Smooth muscle cell (in vitro differentiated cells): ENCODE measurements around the gene ITGB1. TPM values are rescaled to one million over a fixed set of nuclear protein-coding genes. Genes with fewer than 3 reads are reported as not detected.

ENCODE experiments used
- DNase-seq: peaks from one replicate; lab custom pipeline; 2025; ENCODE audit not compliant: unreplicated experiment; lab: John Stamatoyannopoulos, UW
- H2AFZ ChIP-seq: fragments of 200-600 bp; sonication (generic); 2 replicates; pipeline ENCODE4 v1.6.0; 2016; ENCODE audit warnings: antibody characterized with exemption, low read depth, mild to moderate bottlenecking
- H3F3A ChIP-seq: fragments of 200-600 bp; sonication (generic); 2 replicates; pipeline ENCODE4 v1.6.0; 2017; ENCODE audit warnings: antibody characterized with exemption, low read depth
- H3K27ac ChIP-seq: fragments of 200-600 bp; sonication (generic); 2 replicates; pipeline ENCODE4 v1.5.1; 2016; ENCODE audit warnings: low read depth, mild to moderate bottlenecking
- H3K27me3 ChIP-seq: fragments of 200-600 bp; sonication (generic); 2 replicates; pipeline ENCODE4 v1.6.1; 2016; ENCODE audit warnings: low read depth, mild to moderate bottlenecking
- H3K36me3 ChIP-seq: fragments of 200-600 bp; sonication (generic); 2 replicates; pipeline ENCODE4 v1.5.1; 2016; ENCODE audit warnings: low read depth
- H3K4me1 ChIP-seq: fragments of 200-600 bp; sonication (generic); 2 replicates; pipeline ENCODE4 v1.5.1; 2016; ENCODE audit warnings: low read depth
- H3K4me2 ChIP-seq: fragments of 200-600 bp; sonication (generic); 2 replicates; pipeline ENCODE4 v1.6.0; 2016; ENCODE audit warnings: mild to moderate bottlenecking
- H3K4me3 ChIP-seq: fragments of 200-600 bp; sonication (generic); 2 replicates; pipeline ENCODE4 v1.5.1; 2016; ENCODE audit warnings: mild to moderate bottlenecking
- H3K79me2 ChIP-seq: fragments of 200-600 bp; sonication (generic); 2 replicates; pipeline ENCODE4 v1.6.0; 2016; ENCODE audit warnings: low read depth, mild to moderate bottlenecking
- H3K9ac ChIP-seq: fragments of 200-600 bp; sonication (generic); 2 replicates; pipeline ENCODE4 v1.6.0; 2016; ENCODE audit warnings: low read depth
- H3K9me3 ChIP-seq: fragments of 200-600 bp; sonication (generic); replicated peaks from 2 replicates; pipeline ENCODE4 v1.5.1; 2016; ENCODE audit warnings: low read depth
- H4K20me1 ChIP-seq: fragments of 200-600 bp; sonication (generic); 2 replicates; pipeline ENCODE4 v1.6.0; 2016; ENCODE audit warnings: low read depth
- CTCF ChIP-seq: fragments of 200-600 bp; sonication (generic); IDR thresholded peaks from 2 replicates; pipeline ENCODE4 v1.5.1; 2017; ENCODE audit warnings: borderline replicate concordance, mild to moderate bottlenecking, antibody characterized with exemption; ENCODE audit not compliant: insufficient read depth, poor library complexity, severe bottlenecking
- WGBS: methylation state at CpG from one replicate; pipeline ENCODE4 v1.1.7; 2016; ENCODE audit warnings: low lambda C conversion rate; 5-methylcytosine and 5-hydroxymethylcytosine counted together
- polyA plus RNA-seq: library from polyadenylated mRNA; unstranded; fragments of >200 nt; fragmentation: Nextera tagmentation; extraction: Ambion mirVana; gene quantifications from 2 replicates; pipeline ENCODE4 v1.2.1, GENCODE V29; 2016
- total RNA-seq: library from RNA; depleted of rRNA; stranded (reverse); fragments of >200 nt; gene quantifications from 2 replicates; pipeline ENCODE4 v1.2.3, GENCODE V29; 2014

ITGB1 gene
- total and polyA plus RNA-seq, 2 experiments from 2014 or later: 859 to 2,267 TPM

- 81% methylated on average over 24 of the region's 24 CpGs for WGBS
These were observed 14.0 kb downstream of the ITGB1 start for GRCh38 chr10:32943854-32944661.

GRCh38 chr10:32943395-32943794 lies 14.6 kb downstream of the ITGB1 start:
- Histone ChIP-seq H3K4me2 (no peak overlapping the region), H3K4me3 (no peak overlapping the region), H3K9ac (no peak overlapping the region), H3K27ac (no peak overlapping the region), H3K4me1 (peaks cover 48% of the 10 kb centered on the region), H3K9me3 (no peaks in the 10 kb centered on the region), H3K27me3 (no peaks in the 10 kb centered on the region), H3K79me2 (peaks cover 100% of the 10 kb centered on the region), H4K20me1 (peaks cover 100% of the 10 kb centered on the region), H3K36me3 (no peaks in the 10 kb centered on the region), H2AFZ (no peak overlapping the region), H3F3A (peaks cover 14% of the 10 kb centered on the region)
- no peak for TF ChIP-seq CTCF
- DNase-seq: no peak
- 80% methylated on average over 2 of the region's 2 CpGs for WGBS

More at GRCh38 chr10:32943854-32944661, 14.0 kb downstream of the ITGB1 start:
- no peak for DNase-seq
- no peaks in the 10 kb centered on the region for H3K36me3 ChIP-seq
- H3K27ac ChIP-seq: peak overlapping the region; percentile 61
- peaks cover 10% of the 10 kb centered on the region for H3F3A ChIP-seq
- H3K27me3 ChIP-seq: no peaks in the 10 kb centered on the region
- H3K79me2 ChIP-seq: peaks cover 100% of the 10 kb centered on the region
- no peak overlapping the region for H3K9ac ChIP-seq
- no peaks in the 10 kb centered on the region for H3K9me3 ChIP-seq
- peak overlapping the region; percentile 54 for H3K4me2 ChIP-seq
- peaks cover 48% of the 10 kb centered on the region for H3K4me1 ChIP-seq
- no peak overlapping the region for H2AFZ ChIP-seq
- no peak for TF ChIP-seq CTCF
- no peak overlapping the region for H3K4me3 ChIP-seq
- peaks cover 100% of the 10 kb centered on the region for H4K20me1 ChIP-seq

- WGBS: 100% methylated on average over 1 of the region's 1 CpG
- peaks cover 16% of the 10 kb centered on the region for H3F3A ChIP-seq
- H4K20me1 ChIP-seq: peaks cover 100% of the 10 kb centered on the region
- no peaks in the 10 kb centered on the region for H3K9me3 ChIP-seq
- peaks cover 53% of the 10 kb centered on the region for H3K4me1 ChIP-seq
- no peak for DNase-seq
- no peaks in the 10 kb centered on the region for H3K27me3 ChIP-seq
- no peak for TF ChIP-seq CTCF
- peaks cover 100% of the 10 kb centered on the region for H3K79me2 ChIP-seq
- H3K36me3 ChIP-seq: no peaks in the 10 kb centered on the region
- no peak overlapping the region for H3K4me2 ChIP-seq
- H3K4me3 ChIP-seq: no peak overlapping the region
- H2AFZ ChIP-seq: no peak overlapping the region
- peak overlapping the region; percentile 8 for H3K27ac ChIP-seq
- H3K9ac ChIP-seq: no peak overlapping the region
These were observed 15.9 kb downstream of the ITGB1 start for GRCh38 chr10:32942081-32942480.
